ENCODE results near the gene UNC45B. TPM values are rescaled to one million over a fixed set of nuclear protein-coding genes. Genes with fewer than 3 reads are reported as not detected.
A peak's percentile ranks its signal among the peaks of the same experiment; 100 is the strongest.
"Not testable (repeated sequence)": the region's sequence is repeated elsewhere in the genome, so short reads cannot be mapped to it uniquely, and the experiment has no call there.

UNC45B gene
- total RNA-seq, 1 donor from 2014 or later, result 0.24 TPM

GRCh38 chr17:35138218-35138617, 9.4 kb upstream of the UNC45B start:
- no peak for DNase-seq (ENCODE audit: low spot score)

GRCh38 chr17:35141681-35142466, 5.7 kb upstream of the UNC45B start, which contains the start of gene NLE1:
NLE1 (minus strand) TSS chr17:35142303; CDS start chr17:35142275, 28 bp downstream.
- DNase-seq (ENCODE audit: low spot score), result peak; percentile 71

- no peak for DNase-seq (ENCODE audit: low spot score)
Observed at GRCh38 chr17:35142467-35142796, 5.2 kb upstream of the UNC45B start.

GRCh38 chr17:35144840-35145239, 2.8 kb upstream of the UNC45B start:
- no peak for DNase-seq (ENCODE audit: low spot score)

- DNase-seq (ENCODE audit: low spot score), result no peak
Observed at GRCh38 chr17:35146214-35146833, 1.3 kb upstream of the UNC45B start.

GRCh38 chr17:35148144-35148543, 527 bp downstream of the UNC45B start:
- DNase-seq (ENCODE audit: low spot score), result no peak

- no peak for DNase-seq (ENCODE audit: low spot score)
Observed at GRCh38 chr17:35149941-35150340, 2.3 kb downstream of the UNC45B start.

GRCh38 chr17:35151080-35151479, 3.5 kb downstream of the UNC45B start:
- DNase-seq (ENCODE audit: low spot score), result not testable (repeated sequence)

- no peak for DNase-seq (ENCODE audit: low spot score)
Observed at GRCh38 chr17:35152421-35153140, 5.0 kb downstream of the UNC45B start.

- no peak for DNase-seq (ENCODE audit: low spot score)
Observed at GRCh38 chr17:35154196-35155165, 6.9 kb downstream of the UNC45B start.

GRCh38 chr17:35155246-35155645, 7.6 kb downstream of the UNC45B start:
- DNase-seq (ENCODE audit: low spot score), result no peak

- DNase-seq (ENCODE audit: low spot score), result no peak
Observed at GRCh38 chr17:35159940-35160339, 12.3 kb downstream of the UNC45B start.

- no peak for DNase-seq (ENCODE audit: low spot score)
Observed at GRCh38 chr17:35160354-35161201, 13.0 kb downstream of the UNC45B start.

GRCh38 chr17:35161281-35161761, 13.7 kb downstream of the UNC45B start:
- no peak for DNase-seq (ENCODE audit: low spot score)

GRCh38 chr17:35162755-35163154, 15.1 kb downstream of the UNC45B start:
- no peak for DNase-seq (ENCODE audit: low spot score)

GRCh38 chr17:35163886-35164285, 16.3 kb downstream of the UNC45B start:
- DNase-seq (ENCODE audit: low spot score), result no peak

GRCh38 chr17:35164716-35165115, 17.1 kb downstream of the UNC45B start:
- no peak for DNase-seq (ENCODE audit: low spot score)

- no peak for DNase-seq (ENCODE audit: low spot score)
Observed at GRCh38 chr17:35166526-35166925, 18.9 kb downstream of the UNC45B start.

GRCh38 chr17:35167046-35167445, 19.4 kb downstream of the UNC45B start:
- DNase-seq (ENCODE audit: low spot score), result no peak

GRCh38 chr17:35167666-35168065, 20.0 kb downstream of the UNC45B start:
- DNase-seq (ENCODE audit: low spot score), result no peak

Measured in umbilical cord (tissue), 2 donors.